Measurements from ENCODE around the gene SULT4A1. TPM values are rescaled to one million over a fixed set of nuclear protein-coding genes. Genes with fewer than 3 reads are reported as not detected.
A peak's percentile ranks its signal among the peaks of the same experiment; 100 is the strongest.

The SULT4A1 gene
- total and polyA plus RNA-seq, 8 donors = 0.12 to 2.2 (median 0.77) TPM; not detected in 4

GRCh38 chr22:43802897-43803495 lies 59.3 kb downstream of the SULT4A1 start:
- Histone ChIP-seq H3K36me3 (no peaks in the 10 kb centered on the region), H3K27ac (no peak overlapping the region), H3K9me3 (peaks cover 0 to 13% (median 9%) of the 10 kb centered on the region in 4 donors), H3K27me3 (no peaks in the 10 kb centered on the region), H3K4me3 (no peak overlapping the region), H3K4me1 (no peaks in the 10 kb centered on the region)
- WGBS, 5 donors = 65 to 87% (median 76%) methylated on average over 5 of the region's 5 CpGs
- TF ChIP-seq CTCF (IDR thresholded peaks at IDR 0.05) (no peak), POLR2AphosphoS5 (IDR thresholded peaks at IDR 0.05) (no peak), EP300 (IDR thresholded peaks at IDR 0.05) (no peak)
- DNase-seq = no peak
- intact Hi-C loops (cut with DNase I; ENCODE audit: low total_unique reads) = no loop called here

GRCh38 chr22:43800970-43801369 lies 61.3 kb downstream of the SULT4A1 start:
- Histone ChIP-seq H3K4me1 (no peaks in the 10 kb centered on the region), H3K27ac (no peak overlapping the region), H3K36me3 (no peaks in the 10 kb centered on the region), H3K4me3 (no peak overlapping the region), H3K9me3 (peaks cover 0 to 13% (median 9%) of the 10 kb centered on the region in 4 donors), H3K27me3 (no peaks in the 10 kb centered on the region)
- intact Hi-C loops (cut with DNase I; ENCODE audit: low total_unique reads) = no loop called here
- TF ChIP-seq EP300 (IDR thresholded peaks at IDR 0.05) (no peak), POLR2A (IDR thresholded peaks at IDR 0.05) (no peak), POLR2AphosphoS5 (IDR thresholded peaks at IDR 0.05) (no peak), CTCF (IDR thresholded peaks at IDR 0.05) (no peak)
- 87 to 97% (median 94%) methylated on average over 1 of the region's 1 CpG for WGBS, 5 donors
- no peak for DNase-seq

- H3K4me3 ChIP-seq = no peak overlapping the region
- no peak for DNase-seq
- TF ChIP-seq CTCF (IDR thresholded peaks at IDR 0.05) = no peak
- TF ChIP-seq EP300 (IDR thresholded peaks at IDR 0.05) = no peak
- TF ChIP-seq POLR2A (IDR thresholded peaks at IDR 0.05) = no peak
- TF ChIP-seq POLR2AphosphoS5 (IDR thresholded peaks at IDR 0.05) = no peak
- no peak overlapping the region for H3K27ac ChIP-seq
- H3K4me1 ChIP-seq = no peaks in the 10 kb centered on the region
- intact Hi-C loops (cut with DNase I; ENCODE audit: low total_unique reads) = no loop called here
- peaks cover 0 to 13% (median 9%) of the 10 kb centered on the region in 4 donors for H3K9me3 ChIP-seq
- 71 to 81% (median 81%) methylated on average over 5 of the region's 5 CpGs for WGBS, 5 donors
- no peaks in the 10 kb centered on the region for H3K27me3 ChIP-seq
- H3K36me3 ChIP-seq = no peaks in the 10 kb centered on the region
Measured at GRCh38 chr22:43798492-43798891, 63.8 kb downstream of the SULT4A1 start.

GRCh38 chr22:43796567-43796966 lies 65.7 kb downstream of the SULT4A1 start:
- Histone ChIP-seq H3K4me1 (no peaks in the 10 kb centered on the region), H3K4me3 (no peak overlapping the region), H3K36me3 (no peaks in the 10 kb centered on the region), H3K27me3 (no peaks in the 10 kb centered on the region), H3K9me3 (peaks cover 0 to 13% (median 9%) of the 10 kb centered on the region in 4 donors), H3K27ac (no peak overlapping the region)
- intact Hi-C loops (cut with DNase I; ENCODE audit: low total_unique reads) = no loop called here
- DNase-seq = peak in 1 of 2 donors; percentile 74
- TF ChIP-seq CTCF (IDR thresholded peaks at IDR 0.05) (no peak), EP300 (IDR thresholded peaks at IDR 0.05) (no peak), POLR2A (IDR thresholded peaks at IDR 0.05) (no peak), POLR2AphosphoS5 (IDR thresholded peaks at IDR 0.05) (no peak)
- 72 to 85% (median 79%) methylated on average over 8 of the region's 8 CpGs for WGBS, 5 donors
